ENCODE measurements around the gene FSTL4.

- TF ChIP-seq CTCF (conservative IDR thresholded peaks at IDR 0.05) (no peak), EZH2 (IDR thresholded peaks at IDR 0.05; ENCODE audit: low read depth) (no peak)
Measured at GRCh38 chr5:133393776-133394476, 218.4 kb downstream of the FSTL4 start.
